ENCODE measurements around the gene SCN2B.

SCN2B gene, protein sequence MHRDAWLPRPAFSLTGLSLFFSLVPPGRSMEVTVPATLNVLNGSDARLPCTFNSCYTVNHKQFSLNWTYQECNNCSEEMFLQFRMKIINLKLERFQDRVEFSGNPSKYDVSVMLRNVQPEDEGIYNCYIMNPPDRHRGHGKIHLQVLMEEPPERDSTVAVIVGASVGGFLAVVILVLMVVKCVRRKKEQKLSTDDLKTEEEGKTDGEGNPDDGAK

DNA sequence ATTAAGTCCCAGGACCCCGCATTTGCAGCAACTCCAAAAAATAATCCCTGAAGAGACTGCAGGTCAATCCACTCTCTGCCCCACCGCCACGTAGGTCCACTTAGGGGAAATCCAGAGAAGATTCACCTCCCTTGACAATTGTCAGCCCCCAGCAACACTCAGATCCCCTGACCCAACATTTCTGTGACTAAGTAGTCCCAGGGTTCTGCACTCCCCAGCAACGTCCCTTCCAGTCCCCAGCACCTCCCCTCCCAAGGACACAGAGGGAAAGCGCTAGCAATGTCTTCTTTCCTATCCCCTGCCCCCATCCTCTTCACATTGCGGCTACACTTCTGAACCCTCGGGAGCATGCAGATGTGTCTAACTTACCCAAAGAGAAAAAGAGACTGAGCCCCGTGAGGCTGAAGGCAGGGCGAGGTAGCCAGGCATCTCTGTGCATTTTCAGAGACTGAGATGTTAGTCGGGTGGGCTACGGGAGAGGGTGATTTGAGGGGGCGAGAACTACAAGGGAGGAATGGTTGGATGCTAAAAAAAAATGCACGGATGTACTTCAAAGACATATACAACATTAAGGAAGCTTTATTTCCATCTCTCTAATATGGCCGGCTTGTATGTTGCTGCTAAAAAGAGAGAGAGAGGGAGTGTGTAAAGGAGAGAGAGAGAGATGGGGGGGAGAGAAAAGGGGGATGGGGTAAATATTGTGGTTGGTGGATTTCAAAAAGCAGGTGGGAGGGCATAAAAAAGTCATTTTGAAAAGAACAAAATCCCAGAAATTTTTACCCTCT, at the start of gene SCN2B:
Gene SCN2B, minus strand, starts transcription at position 647 of the 785 bp plus-strand sequence. Its CDS starts 208 bp downstream, at position 439.
- DNase-seq = no peak

- DNase-seq = peak; percentile 76
Observed at GRCh38 chr11:118224511-118225188, 48.2 kb upstream of the SCN2B start, which contains the start of gene JAML. JAML (minus strand) TSS chr11:118225011; CDS start chr11:118214866, 10,145 bp downstream.

DNA sequence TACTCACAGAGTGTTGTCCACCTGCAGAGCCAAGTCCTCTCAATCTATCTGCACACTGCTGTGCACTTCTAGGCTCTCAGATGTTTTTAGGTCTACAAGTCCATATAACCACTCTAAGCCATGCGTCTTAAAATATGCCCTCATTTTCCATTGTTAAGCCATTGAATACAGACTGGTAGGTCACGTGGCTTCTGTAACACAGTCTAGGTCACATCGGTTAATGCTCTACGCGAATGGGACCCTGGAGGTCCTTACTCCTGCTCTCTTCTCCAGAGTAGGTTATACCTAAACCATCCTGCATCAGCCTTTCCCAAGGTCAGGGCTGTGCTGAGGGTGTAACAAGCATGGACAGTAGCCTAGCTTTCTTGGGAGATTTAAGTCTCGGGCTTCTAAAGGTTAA, 47.6 kb upstream of the SCN2B start:
- DNase-seq = no peak

DNA sequence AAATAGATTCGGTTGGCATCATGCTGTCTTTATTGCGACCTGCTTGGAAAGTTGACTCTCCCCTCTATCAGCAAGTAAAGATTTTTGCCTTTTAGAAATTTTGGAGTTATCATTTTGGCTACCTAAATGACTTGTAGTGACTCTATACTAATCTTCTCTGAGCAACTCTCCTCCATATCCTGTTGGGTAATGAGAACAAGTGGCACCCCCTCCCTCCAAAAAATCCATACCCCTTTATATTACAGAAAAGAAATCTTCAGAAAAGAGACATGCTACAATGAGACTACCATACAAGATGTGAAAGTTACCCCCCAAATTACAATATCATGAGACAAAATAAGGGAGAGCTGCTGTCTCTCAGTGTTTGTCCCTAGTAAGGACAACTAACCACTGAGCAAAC, 47.1 kb upstream of the SCN2B start:
- DNase-seq = no peak

DNA sequence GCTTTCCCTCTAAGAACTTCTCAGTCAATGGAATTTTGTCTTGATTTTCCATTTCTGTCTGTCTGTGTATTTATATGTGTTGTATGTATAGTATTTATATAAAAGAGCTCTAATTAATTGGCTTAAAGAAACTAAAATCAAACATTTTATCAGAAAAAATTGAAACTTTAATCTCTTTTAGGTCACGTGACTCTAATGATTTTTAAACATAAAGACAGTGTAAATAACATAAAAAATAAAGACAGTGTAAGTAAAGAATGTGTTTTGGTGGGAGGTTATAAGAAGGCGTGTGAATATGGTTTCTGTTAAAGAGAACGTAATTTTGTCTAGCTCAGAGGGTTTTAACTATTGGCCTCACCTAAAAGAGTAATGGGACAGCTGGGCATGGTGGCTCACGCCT, 46.0 kb upstream of the SCN2B start:
- DNase-seq = no peak

DNA sequence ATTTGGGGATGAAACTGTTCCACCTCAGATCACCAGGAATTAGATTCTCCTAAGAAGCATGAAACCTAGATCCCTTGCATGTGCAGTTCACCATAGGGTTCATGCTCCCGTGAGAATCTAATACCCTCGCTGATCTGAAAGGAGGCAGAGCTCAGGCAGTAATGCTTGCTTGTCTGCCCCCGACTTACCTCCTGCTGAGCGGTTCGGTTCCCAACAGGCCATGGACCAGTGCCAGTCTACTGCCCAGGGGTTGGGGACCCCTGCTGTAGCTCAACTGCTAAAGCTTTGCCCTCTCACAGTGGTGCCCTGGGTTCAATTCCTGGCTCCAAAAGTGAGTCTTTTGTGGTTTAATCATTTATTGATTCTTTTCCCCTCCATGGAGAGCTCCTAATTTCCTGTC, 45.0 kb upstream of the SCN2B start:
- no peak for DNase-seq

DNA sequence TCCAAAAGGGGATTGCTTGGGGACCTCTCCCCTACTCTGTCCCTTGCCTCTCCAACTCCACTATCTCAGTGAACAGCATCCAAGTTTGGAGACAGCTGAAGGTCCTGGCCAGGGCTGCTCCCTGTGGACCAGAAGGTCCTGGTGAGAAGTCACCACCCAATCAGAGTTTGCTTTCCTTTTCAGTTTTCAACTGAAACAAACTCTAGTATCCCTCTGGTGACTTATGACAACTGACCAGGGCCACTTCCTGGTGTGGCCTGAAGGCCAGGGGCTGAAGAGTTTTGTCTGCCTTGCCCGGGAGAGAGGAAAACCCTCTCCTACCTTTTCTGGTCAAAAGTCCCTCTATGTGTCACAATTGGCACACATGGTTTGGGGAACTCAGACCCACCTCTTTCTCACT, 43.3 kb upstream of the SCN2B start:
- no peak for DNase-seq

DNA sequence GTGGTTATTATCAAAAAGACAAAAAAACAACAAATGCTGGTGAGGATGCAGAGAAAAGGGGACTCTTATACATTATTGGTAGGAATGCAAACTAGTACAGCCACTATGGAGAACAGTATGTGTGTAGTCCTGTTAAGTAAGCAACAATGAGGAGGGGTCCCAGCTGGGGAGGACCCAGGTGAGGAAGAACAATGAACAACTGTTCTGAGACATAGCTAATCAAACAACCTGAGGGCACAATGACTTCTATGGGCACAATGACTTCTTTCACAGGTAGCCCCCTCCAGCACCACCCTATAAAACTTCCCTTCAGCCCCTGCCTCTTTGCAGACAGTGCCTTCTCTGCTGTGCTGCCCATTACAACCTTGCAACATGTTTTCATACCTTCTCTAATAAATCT, 42.8 kb upstream of the SCN2B start:
- no peak for DNase-seq

DNA sequence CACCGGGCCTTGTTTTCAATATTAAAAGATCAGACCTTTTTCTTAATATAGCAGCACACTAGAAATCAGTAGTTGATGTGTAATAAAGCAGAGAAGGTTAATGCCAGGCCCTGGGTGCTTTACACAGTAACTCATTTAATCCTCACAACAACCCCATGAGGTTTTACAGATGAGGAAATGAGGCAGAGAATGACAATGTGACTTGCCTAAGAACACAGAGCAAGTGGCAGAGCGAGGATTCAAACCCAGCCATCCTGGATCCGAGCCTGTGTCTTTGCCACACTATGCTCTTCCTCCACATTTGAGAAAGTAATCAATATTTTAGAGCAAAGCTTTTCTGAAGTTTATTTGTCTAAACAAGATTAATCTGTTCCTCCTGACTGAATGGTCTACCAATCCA, 41.1 kb upstream of the SCN2B start:
- peak; percentile 48 for DNase-seq

GRCh38 chr11:118216621-118217481, 40.4 kb upstream of the SCN2B start:
- DNase-seq = peak; percentile 69

DNA sequence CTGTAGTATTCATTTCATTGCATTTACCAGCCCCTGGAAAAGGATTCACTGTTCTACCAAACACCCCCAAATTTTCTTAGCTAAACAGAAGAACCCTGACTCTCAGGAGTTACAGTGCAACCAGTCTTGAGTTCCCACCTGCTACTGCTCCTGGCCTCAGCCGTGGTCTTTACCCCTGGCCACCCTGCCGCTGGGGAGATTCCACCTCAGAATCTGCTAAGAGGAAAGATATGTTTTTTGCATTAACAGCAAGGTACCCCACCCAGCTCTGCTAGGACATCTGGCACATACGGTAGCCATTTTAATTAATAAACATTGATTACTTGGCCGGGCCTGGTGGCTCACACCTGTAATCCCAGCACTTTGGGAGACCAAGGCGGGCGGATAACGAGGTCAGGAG, 39.3 kb upstream of the SCN2B start:
- DNase-seq = no peak

- DNase-seq = no peak
Observed at GRCh38 chr11:118215262-118215661, 38.8 kb upstream of the SCN2B start.

- DNase-seq = no peak
Observed at GRCh38 chr11:118214210-118214914, 37.9 kb upstream of the SCN2B start.

DNA sequence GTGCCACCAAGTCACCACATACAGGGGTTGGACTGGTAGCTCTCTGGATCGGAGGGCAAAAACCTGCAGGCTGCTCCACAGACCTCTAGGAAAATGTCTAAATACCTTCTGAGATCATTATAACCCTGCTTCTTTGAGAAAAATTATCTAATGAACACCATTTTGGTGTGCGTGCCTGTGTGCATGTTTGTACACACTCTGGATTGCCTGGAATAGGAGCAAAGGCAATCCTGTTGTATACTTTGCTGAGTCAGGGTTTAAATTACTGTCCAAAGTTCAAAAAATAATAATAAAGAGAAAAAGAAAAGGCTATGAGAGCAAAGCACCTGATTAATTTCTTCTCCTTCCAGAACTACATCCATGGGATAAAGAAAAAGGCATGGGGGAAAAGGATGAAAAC, 37.3 kb upstream of the SCN2B start:
- no peak for DNase-seq

GRCh38 chr11:118213201-118213600, 36.8 kb upstream of the SCN2B start:
- no peak for DNase-seq

- DNase-seq = no peak
Observed at GRCh38 chr11:118212781-118213191, 36.3 kb upstream of the SCN2B start.

DNA sequence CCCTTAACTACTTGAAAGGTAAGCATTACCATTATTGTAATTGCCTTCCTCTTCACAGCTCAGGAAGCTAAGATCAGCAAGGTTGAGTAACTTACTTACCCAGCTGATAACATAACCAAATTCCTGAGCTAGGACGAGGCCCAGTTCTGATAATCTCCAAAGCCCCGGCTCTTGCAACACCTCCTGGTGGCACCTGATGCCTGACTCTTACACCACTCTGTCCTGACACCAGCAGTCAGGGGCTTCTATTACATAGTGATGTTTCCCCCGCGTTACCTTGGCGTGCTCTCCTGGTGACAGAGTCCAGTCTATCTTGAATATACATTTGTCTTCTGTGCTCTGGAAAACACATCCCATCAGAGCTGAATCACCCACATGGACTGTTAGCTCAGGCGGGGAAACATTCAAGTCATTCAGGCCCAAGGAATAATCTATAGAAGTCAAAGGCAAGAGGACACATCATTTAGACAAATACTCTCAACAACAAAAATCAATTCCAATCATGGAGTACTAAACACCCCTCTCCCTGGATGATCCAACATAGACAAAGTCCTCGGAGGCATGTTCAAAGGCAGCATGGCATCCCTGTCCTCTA, 35.8 kb upstream of the SCN2B start:
- DNase-seq = no peak

DNA sequence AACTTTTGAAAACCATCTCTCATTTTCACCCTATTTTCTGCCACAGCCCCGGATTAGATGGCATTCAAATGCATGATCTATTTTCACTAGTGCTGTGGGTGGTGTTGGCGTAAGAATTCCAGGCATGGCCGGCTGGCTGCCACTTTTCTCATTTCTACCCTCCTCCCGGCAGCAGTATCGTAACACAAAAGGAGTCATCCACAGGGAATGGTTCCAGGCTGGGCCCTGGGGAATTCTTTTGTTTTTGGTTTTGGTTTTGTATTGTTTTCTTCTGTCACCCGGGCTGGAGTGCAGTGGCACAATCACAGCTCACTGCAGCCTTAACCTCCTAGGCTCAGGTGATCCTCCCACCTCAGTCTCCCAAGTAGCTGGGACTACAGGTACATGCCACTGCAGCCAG, 34.6 kb upstream of the SCN2B start:
- DNase-seq = no peak

- no peak for DNase-seq
Observed at GRCh38 chr11:118210323-118210722, 33.9 kb upstream of the SCN2B start.

DNA sequence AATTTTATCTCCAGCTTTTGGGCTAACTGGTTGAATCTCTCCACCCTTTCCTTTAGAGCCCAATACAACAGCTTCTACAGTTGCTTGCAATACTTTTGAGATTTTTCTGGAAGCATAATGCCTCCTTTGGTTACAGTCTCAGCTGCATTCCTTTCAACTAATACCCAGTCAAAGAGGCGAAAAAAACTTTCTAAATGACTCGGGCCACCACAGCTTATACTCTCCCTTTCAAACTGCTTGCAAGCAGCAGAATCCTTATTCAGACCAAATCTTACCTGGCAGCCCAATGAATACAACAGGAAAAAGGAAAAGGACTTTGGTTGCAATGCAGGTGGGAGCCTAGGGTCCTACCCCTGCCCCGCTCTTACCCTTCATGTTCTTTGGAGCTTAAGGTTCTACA, 32.6 kb upstream of the SCN2B start:
- no peak for DNase-seq

DNA sequence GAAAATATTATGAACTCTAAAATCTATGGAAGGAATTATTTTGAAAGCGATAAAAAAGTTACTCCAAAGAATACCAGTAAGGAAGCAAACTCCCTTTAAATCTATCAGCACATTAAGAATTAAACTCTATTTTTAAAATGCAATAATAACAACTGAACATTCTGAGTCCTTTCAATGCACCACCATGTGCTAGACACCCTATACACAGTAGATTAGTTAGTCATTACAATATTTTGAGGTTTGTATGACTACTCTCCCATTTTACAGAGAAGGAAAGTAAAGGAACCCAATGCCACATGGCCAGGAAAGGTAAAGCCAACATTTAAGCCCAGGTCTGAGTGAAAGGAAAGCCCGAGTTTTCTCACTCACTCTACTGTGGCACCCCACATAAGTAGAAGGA, 30.6 kb upstream of the SCN2B start:
- DNase-seq = no peak

Data from stimulated activated CD4-positive, alpha-beta T cell treated with anti-CD3 and anti-CD28 coated beads, Interleukin-1b, Interleukin-23, amount 100 ng/mL, for 48 hours (primary cell).